Brain microvascular endothelial cell (primary cell): ENCODE results near the gene ITGA1.

ENCODE experiments used
- DNase-seq: peaks from one replicate; pipeline ENCODE4 v3.0.0-alpha.2; 2020
- H3K27ac ChIP-seq: fragments of 250-450 bp; sonication (Bioruptor Pico); 2 replicates; pipeline ENCODE4 v1.5.1; 2020; ENCODE audit warnings: mild to moderate bottlenecking, moderate library complexity
- H3K27me3 ChIP-seq: fragments of 250-450 bp; sonication (Bioruptor Pico); replicated peaks from 2 replicates; pipeline ENCODE4 v1.5.1; 2020; ENCODE audit warnings: mild to moderate bottlenecking
- H3K36me3 ChIP-seq: fragments of 250-450 bp; sonication (Bioruptor Pico); replicated peaks from 2 replicates; pipeline ENCODE4 v1.5.1; 2020; ENCODE audit warnings: mild to moderate bottlenecking
- H3K4me3 ChIP-seq: 2 replicates; pipeline ENCODE4 v1.5.1; 2011; ENCODE audit warnings: low read depth, mild to moderate bottlenecking, control low read depth, low read length, moderate library complexity
- in situ Hi-C: cut with HindIII; loops from 2 replicates; pipeline ENCODE4 v1.10.0; 2017; ENCODE audit warnings: low sequenced_read_pairs, low pct_ligation_motif_present
- TF ChIP-seq, protein P1 (sequence below): IDR thresholded peaks from 2 replicates; pipeline ENCODE4 v1.5.1; 2011; ENCODE audit warnings: low read depth, mild to moderate bottlenecking, moderate library complexity, low read length, control low read depth, inconsistent platforms; ENCODE audit errors: missing control alignments

ITGA1 gene

DNA sequence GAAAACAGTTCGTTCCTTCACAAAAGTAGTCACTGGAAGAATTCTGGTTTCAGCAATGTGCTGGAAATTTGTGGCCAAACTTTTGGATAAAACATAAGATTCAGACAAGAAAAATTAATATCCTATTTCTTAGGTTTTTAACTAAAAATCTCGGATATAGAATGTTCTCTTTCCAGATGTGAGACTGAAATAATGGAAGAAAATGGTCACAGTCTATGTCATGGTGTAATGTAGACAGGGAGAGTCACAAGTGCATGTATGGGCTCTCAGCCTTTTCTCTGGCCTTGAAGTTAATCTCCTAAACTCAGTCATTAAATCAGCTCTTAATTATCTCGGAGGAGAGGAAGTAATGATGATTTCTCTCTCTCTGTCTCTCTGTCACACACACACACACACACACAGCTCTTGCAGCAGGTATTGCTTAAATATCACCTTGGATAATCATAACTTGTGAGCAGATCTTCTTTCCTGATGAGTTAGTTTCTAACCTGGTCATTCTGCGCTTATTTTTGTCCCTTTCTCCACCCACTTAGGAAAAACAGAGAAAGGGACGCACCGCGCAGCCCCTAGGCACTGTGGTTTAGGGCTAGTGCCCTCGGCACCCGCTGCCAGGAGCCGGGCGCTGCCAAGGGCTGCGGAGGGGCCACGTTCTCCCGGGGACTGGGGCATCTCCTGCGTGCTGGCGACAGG lies 200.8 kb downstream of the ITGA1 start:
- no peak for DNase-seq
- H3K36me3 ChIP-seq, result peaks cover 8% of the 10 kb centered on the region
- TF ChIP-seq, protein P1, sequence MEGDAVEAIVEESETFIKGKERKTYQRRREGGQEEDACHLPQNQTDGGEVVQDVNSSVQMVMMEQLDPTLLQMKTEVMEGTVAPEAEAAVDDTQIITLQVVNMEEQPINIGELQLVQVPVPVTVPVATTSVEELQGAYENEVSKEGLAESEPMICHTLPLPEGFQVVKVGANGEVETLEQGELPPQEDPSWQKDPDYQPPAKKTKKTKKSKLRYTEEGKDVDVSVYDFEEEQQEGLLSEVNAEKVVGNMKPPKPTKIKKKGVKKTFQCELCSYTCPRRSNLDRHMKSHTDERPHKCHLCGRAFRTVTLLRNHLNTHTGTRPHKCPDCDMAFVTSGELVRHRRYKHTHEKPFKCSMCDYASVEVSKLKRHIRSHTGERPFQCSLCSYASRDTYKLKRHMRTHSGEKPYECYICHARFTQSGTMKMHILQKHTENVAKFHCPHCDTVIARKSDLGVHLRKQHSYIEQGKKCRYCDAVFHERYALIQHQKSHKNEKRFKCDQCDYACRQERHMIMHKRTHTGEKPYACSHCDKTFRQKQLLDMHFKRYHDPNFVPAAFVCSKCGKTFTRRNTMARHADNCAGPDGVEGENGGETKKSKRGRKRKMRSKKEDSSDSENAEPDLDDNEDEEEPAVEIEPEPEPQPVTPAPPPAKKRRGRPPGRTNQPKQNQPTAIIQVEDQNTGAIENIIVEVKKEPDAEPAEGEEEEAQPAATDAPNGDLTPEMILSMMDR, result no peak
- in situ Hi-C loops, result no loop called here
- H3K27ac ChIP-seq, result peak overlapping the region; percentile 46
- H3K27me3 ChIP-seq, result no peaks in the 10 kb centered on the region
- peak overlapping the region; percentile 90 for H3K4me3 ChIP-seq

DNA sequence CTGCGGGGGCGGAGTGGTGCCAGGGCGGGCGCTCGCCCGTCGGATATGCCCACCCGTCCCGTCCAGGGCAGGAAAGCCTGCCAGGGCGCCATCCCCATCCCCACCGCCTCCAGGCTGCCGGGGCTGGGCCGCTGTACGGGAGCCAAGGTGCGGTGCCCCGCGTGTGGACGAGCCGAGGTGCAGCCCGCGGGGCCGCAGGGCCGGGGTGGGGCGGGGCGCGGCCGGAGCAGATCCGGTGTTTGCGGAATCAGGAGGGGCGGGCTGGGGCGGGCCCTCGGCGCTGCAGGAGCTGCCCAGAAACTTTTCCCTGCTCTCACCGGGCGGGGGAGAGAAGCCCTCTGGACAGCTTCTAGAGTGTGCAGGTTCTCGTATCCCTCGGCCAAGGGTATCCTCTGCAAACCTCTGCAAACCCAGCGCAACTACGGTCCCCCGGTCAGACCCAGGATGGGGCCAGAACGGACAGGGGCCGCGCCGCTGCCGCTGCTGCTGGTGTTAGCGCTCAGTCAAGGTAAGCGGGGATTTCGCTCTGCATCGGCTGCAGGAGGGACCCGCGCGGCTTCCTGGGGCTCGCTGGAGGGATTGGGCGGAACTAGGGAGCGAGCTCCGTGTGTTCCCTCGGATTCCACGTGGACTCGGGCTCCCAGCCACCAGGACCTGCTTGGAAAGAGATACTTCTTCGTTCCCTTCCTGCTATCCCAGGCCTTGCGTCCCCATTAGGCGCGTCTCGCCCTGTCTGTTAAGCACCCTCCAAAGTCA lies 201.5 kb downstream of the ITGA1 start, which contains the start of gene ITGA2:
ITGA2 (plus strand) TSS at position 328 of the 756 bp plus-strand sequence; CDS start at position 445, 117 bp downstream.
- peak within 1 kb of the TSS; percentile 46 for H3K27ac ChIP-seq
- DNase-seq, result peak; percentile 36
- in situ Hi-C loops, result no loop called here
- TF ChIP-seq, protein P1, result no peak
- H3K4me3 ChIP-seq, result peak within 1 kb of the TSS; percentile 90
- H3K36me3 ChIP-seq, result peaks cover 8% of the 10 kb centered on the region
- no peaks in the 10 kb centered on the region for H3K27me3 ChIP-seq

DNA sequence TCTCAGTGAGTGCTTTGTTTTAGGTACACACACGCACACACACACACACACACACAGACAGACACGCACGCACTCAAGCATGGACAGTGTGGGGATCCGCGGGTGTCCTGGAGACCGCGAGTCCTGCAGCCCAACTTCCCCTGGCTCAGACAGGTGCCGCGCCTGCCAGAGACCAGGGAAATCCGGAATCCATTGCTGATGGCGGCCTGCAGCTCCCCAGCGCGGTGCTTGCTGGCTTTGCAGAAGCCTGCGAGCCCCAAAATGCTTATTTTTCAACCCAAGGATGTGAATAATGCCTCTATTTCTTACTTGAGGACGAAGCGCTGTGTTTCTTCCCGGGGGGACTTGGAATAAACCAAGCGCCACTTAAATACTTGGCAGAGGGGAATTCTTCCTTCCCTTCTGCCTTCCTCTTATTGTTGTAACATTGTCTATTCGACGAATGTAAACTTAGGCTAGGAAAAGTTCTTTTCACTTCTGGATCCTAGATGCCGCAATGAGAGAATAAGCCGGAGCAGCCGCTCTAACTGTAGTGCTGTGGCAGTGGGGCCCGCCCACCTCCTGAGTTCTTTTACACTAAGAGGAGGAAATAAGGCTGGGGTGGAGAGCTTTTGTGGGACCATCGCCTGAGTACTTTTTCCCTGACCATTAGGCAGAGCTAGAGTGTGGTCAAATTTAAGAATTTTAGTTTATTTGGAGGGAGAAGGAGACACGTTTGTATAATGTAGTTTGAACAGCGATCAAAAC lies 202.2 kb downstream of the ITGA1 start:
- DNase-seq, result peak; percentile 47
- peak overlapping the region; percentile 12 for H3K27ac ChIP-seq
- TF ChIP-seq, protein P1, result peak; percentile 63
- H3K36me3 ChIP-seq, result peaks cover 10% of the 10 kb centered on the region
- peak overlapping the region; percentile 90 for H3K4me3 ChIP-seq
- in situ Hi-C loops, result no loop called here
- H3K27me3 ChIP-seq, result no peaks in the 10 kb centered on the region

GRCh38 chr5:52990528-52990925 lies 202.8 kb downstream of the ITGA1 start:
- Histone ChIP-seq H3K27me3 (no peaks in the 10 kb centered on the region), H3K4me3 (peak overlapping the region; percentile 90), H3K27ac (no peak overlapping the region), H3K36me3 (peaks cover 12% of the 10 kb centered on the region)
- in situ Hi-C loops, result no loop called here
- no peak for DNase-seq
- TF ChIP-seq, protein P1, result no peak

GRCh38 chr5:52993367-52993766 lies 205.7 kb downstream of the ITGA1 start:
- TF ChIP-seq, protein P1, result no peak
- peaks cover 12% of the 10 kb centered on the region for H3K36me3 ChIP-seq
- DNase-seq, result no peak
- no peak overlapping the region for H3K27ac ChIP-seq
- in situ Hi-C loops, result no loop called here
- no peaks in the 10 kb centered on the region for H3K27me3 ChIP-seq
- H3K4me3 ChIP-seq, result no peak overlapping the region
